Right lobe of liver (tissue), 6 donors: ENCODE data around the gene TGFB2. TPM values are rescaled to one million over a fixed set of nuclear protein-coding genes. Genes with fewer than 3 reads are reported as not detected.

Experiments used
- ATAC-seq, 4 donors: fragments of 200-7000 bp; cut with Tn5 transposase; one replicate each; pipeline ENCODE4 v1.9.1; 2020; ENCODE audit warnings: mild to moderate bottlenecking in 4 of 4, moderate library complexity in 4 of 4
- DNase-seq, 3 donors: peaks; one replicate each; pipeline ENCODE4 v3.0.0-alpha.2; 2020
- H3K27ac ChIP-seq, 3 donors: fragments of 200-600 bp; one replicate each; pipeline ENCODE4 v1.8.0; 2022
- H3K27me3 ChIP-seq, 2 donors: fragments of 200-600 bp; one replicate each; pipeline ENCODE4 v1.8.0; 2022
- H3K36me3 ChIP-seq, 4 donors: fragments of 200-600 bp; sonication (generic) in 1 of 4; one replicate each; pipeline versions ENCODE4 v1.5.1 to v1.8.0; 2017 to 2022; ENCODE audit warnings: control low read depth in 1 of 4
- H3K4me1 ChIP-seq, 4 donors: fragments of 200-600 bp; sonication (generic) in 1 of 4; one replicate each; pipeline versions ENCODE4 v1.5.1 to v1.8.0; 2017 to 2022; ENCODE audit warnings: control low read depth in 1 of 4
- H3K4me3 ChIP-seq, 3 donors: fragments of 200-600 bp; one replicate each; pipeline ENCODE4 v1.8.0; 2022
- H3K9me3 ChIP-seq, 4 donors: fragments of 200-600 bp; sonication (generic) in 1 of 4; one replicate each; pipeline versions ENCODE4 v1.5.1 to v1.8.0; 2017 to 2022; ENCODE audit warnings: control low read depth in 1 of 4
- POLR2A ChIP-seq: fragments of 450-650 bp; IDR thresholded peaks from one replicate; pipeline ENCODE4 v1.6.1; 2017; ENCODE audit warnings: antibody characterized with exemption, mild to moderate bottlenecking
- WGBS: methylation state at CpG from one replicate; pipeline ENCODE4 v1.1.6; 2018; ENCODE audit warnings: low coverage, low lambda C conversion rate; ENCODE audit not compliant: insufficient coverage; ENCODE audit errors: missing lambda C conversion rate; 5-methylcytosine and 5-hydroxymethylcytosine counted together
- intact Hi-C, 2 donors: fragments of 100-400 bp; cut with DNase I; formaldehyde crosslinking; loops; one replicate each; pipeline versions ENCODE4 v1.11.2 to v1.14.1; 2022
- total RNA-seq, 6 experiments: library from RNA; depleted of rRNA in 2 of 6; stranded (reverse); fragments of >200 nt in 2 of 6; fragmentation: NEBNext Ultra II Directional in 3 of 6; extraction: Animal tissue kit (Norgen Biotek cat#: 25700) in 3 of 6; gene quantifications; one replicate each; pipeline versions ENCODE4 v1.1.0 to v1.2.4, GENCODE V29; 2016 to 2023
- TF ChIP-seq, protein P1 (sequence below), 4 donors: fragments of 200-600 bp in 3 of 4; fragments of 450-650 bp in 1 of 4; IDR thresholded peaks; one replicate each; pipeline versions ENCODE4 v1.5.1 to v1.8.0; 2016 to 2022; ENCODE audit warnings: antibody characterized with exemption in 4 of 4, mild to moderate bottlenecking in 2 of 4
- donor health status: DM: no; HTN: yes; CAD: no.
- donor health status: DM: no; HTN: no; CAD: no.
- donor health status: DM: no; HTN: no; CAD: no.
- donor health status: DM: no; HTN: yes; CAD: no.
- donor health status: DM: no; HTN: yes; CAD: no.

The TGFB2 gene
- total RNA-seq, 6 experiments from 2014 or later = 0.18 to 2.8 (median 0.34) TPM

DNA sequence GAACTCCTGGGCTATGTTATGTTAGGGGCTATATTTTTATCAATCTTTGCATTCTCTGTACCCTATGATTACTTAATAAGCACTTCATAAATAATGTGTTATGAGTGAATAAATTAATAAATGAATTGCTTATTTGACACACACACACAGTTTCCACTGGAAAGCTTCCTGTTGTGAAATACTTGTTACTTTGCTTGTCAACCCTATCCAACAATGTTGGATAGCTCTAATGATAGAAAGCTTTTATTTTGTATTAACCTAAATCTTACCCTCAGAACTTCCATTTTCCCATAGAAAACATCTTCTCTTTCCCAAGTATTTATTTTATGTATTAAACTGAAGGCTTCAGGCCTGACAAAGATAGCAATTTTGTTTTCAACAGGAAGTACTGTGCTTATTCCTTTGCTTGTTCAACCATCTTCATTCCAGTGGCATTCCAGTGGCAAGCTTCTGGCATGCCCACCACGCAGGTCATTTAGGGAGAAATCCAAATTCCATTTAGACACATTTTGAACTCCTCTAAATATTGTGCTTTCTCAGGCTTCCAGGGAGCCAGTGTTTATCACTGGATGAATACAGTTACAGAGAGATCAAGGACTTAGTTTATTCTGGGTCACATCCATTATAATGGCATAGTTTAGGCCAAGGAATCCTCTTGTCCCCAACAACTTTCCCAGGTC is 134.4 kb downstream of the TGFB2 start:
- DNase-seq = no peak
- intact Hi-C loops = no loop called here
- Histone ChIP-seq H3K27ac (peak overlapping the region in 1 of 3 donors; percentile 4), H3K9me3 (no peaks in the 10 kb centered on the region), H3K4me3 (no peak overlapping the region), H3K4me1 (no peaks in the 10 kb centered on the region), H3K36me3 (no peaks in the 10 kb centered on the region), H3K27me3 (no peaks in the 10 kb centered on the region)
- no peak for ATAC-seq
- TF ChIP-seq, protein P1, sequence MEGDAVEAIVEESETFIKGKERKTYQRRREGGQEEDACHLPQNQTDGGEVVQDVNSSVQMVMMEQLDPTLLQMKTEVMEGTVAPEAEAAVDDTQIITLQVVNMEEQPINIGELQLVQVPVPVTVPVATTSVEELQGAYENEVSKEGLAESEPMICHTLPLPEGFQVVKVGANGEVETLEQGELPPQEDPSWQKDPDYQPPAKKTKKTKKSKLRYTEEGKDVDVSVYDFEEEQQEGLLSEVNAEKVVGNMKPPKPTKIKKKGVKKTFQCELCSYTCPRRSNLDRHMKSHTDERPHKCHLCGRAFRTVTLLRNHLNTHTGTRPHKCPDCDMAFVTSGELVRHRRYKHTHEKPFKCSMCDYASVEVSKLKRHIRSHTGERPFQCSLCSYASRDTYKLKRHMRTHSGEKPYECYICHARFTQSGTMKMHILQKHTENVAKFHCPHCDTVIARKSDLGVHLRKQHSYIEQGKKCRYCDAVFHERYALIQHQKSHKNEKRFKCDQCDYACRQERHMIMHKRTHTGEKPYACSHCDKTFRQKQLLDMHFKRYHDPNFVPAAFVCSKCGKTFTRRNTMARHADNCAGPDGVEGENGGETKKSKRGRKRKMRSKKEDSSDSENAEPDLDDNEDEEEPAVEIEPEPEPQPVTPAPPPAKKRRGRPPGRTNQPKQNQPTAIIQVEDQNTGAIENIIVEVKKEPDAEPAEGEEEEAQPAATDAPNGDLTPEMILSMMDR (IDR thresholded peaks at IDR 0.05) = no peak
- TF ChIP-seq POLR2A = no peak
- 48% methylated on average over 1 of the region's 1 CpG for WGBS

- H3K9me3 ChIP-seq = no peaks in the 10 kb centered on the region
- no peaks in the 10 kb centered on the region for H3K36me3 ChIP-seq
- WGBS = 83% methylated on average over 3 of the region's 3 CpGs
- no peaks in the 10 kb centered on the region for H3K27me3 ChIP-seq
- H3K27ac ChIP-seq = peak overlapping the region in 1 of 3 donors; percentile 4
- no peak for DNase-seq
- no peaks in the 10 kb centered on the region for H3K4me1 ChIP-seq
- peak in 1 of 4 donors; percentile 46 for ATAC-seq
- intact Hi-C loops = no loop called here
- no peak overlapping the region for H3K4me3 ChIP-seq
- TF ChIP-seq POLR2A = no peak
- TF ChIP-seq, protein P1 (IDR thresholded peaks at IDR 0.05) = no peak
These were observed 135.0 kb downstream of the TGFB2 start for GRCh38 chr1:218480137-218480536.

GRCh38 chr1:218480588-218481099 is 135.5 kb downstream of the TGFB2 start:
- DNase-seq (no peak), ATAC-seq (peak in 3 of 4 donors; percentile 31 to 72 (median 60))
- no peaks in the 10 kb centered on the region for H3K4me1 ChIP-seq
- 38% methylated on average over 1 of the region's 1 CpG for WGBS
- H3K27me3 ChIP-seq = no peaks in the 10 kb centered on the region
- no peaks in the 10 kb centered on the region for H3K36me3 ChIP-seq
- H3K27ac ChIP-seq = no peak overlapping the region
- H3K4me3 ChIP-seq = no peak overlapping the region
- TF ChIP-seq, protein P1 (IDR thresholded peaks at IDR 0.05) = no peak
- TF ChIP-seq POLR2A = no peak
- intact Hi-C loops = no loop called here
- H3K9me3 ChIP-seq = no peaks in the 10 kb centered on the region

- ATAC-seq = no peak
These were observed 136.1 kb downstream of the TGFB2 start for GRCh38 chr1:218481116-218481775.

More at GRCh38 chr1:218481116-218481775, 136.1 kb downstream of the TGFB2 start:
- WGBS = 30% methylated on average over 3 of the region's 3 CpGs
- no peaks in the 10 kb centered on the region for H3K27me3 ChIP-seq
- no peaks in the 10 kb centered on the region for H3K4me1 ChIP-seq
- TF ChIP-seq, protein P1 (IDR thresholded peaks at IDR 0.05) = no peak
- no peak for TF ChIP-seq POLR2A
- H3K4me3 ChIP-seq = no peak overlapping the region
- intact Hi-C loops = no loop called here
- no peaks in the 10 kb centered on the region for H3K36me3 ChIP-seq
- no peak for DNase-seq
- no peak overlapping the region for H3K27ac ChIP-seq
- no peaks in the 10 kb centered on the region for H3K9me3 ChIP-seq
